Ovary (tissue), 9 donors: ENCODE data around the gene KLF16. TPM values are rescaled to one million over a fixed set of nuclear protein-coding genes. Genes with fewer than 3 reads are reported as not detected.
"Not testable (repeated sequence)": the region's sequence is repeated elsewhere in the genome, so short reads cannot be mapped to it uniquely, and the experiment has no call there.

Source experiments
- DNase-seq, 5 donors: peaks; one replicate each; pipeline ENCODE4 v3.0.0-alpha.2; 2019 to 2020
- H3K27ac ChIP-seq, 2 donors: fragments of 200-600 bp; one replicate each; pipeline versions ENCODE4 v1.5.1 to v1.8.0; 2019 to 2022
- H3K27me3 ChIP-seq: fragments of 200-600 bp; one replicate; pipeline ENCODE4 v1.8.0; 2022
- H3K36me3 ChIP-seq: fragments of 200-600 bp; sonication (generic); one replicate; pipeline ENCODE4 v1.5.1; 2019
- H3K4me1 ChIP-seq: one replicate; pipeline ENCODE4 v1.8.1; 2013; ENCODE audit warnings: mild to moderate bottlenecking, moderate library complexity; ENCODE audit not compliant: insufficient read depth
- H3K4me3 ChIP-seq: fragments of 200-600 bp; sonication (generic); one replicate; pipeline ENCODE4 v1.5.1; 2017
- H3K9me3 ChIP-seq, 2 donors: fragments of 200-600 bp in 1 of 2; sonication (generic) in 1 of 2; one replicate each; pipeline versions ENCODE4 v1.5.1 to v1.8.1; 2013 to 2019; ENCODE audit warnings: mild to moderate bottlenecking in 1 of 2, moderate library complexity in 1 of 2
- CTCF ChIP-seq, 3 donors: fragments of 450-650 bp in 2 of 3; fragments of 200-600 bp in 1 of 3; IDR thresholded peaks; one replicate each; pipeline versions ENCODE4 v1.5.1 to v1.8.0; 2016 to 2022; ENCODE audit warnings: antibody characterized with exemption in 3 of 3, mild to moderate bottlenecking in 1 of 3
- EP300 ChIP-seq: sonication (generic); formaldehyde crosslinking; IDR thresholded peaks from one replicate; pipeline ENCODE4 v1.6.1; 2017; ENCODE audit warnings: antibody characterized with exemption
- POLR2A ChIP-seq: fragments of 450-650 bp; IDR thresholded peaks from one replicate; pipeline ENCODE4 v1.6.1; 2017; ENCODE audit warnings: antibody characterized with exemption, mild to moderate bottlenecking, moderate library complexity
- WGBS, 3 donors: extraction: QIAGEN DNeasy Blood & Tissue Kit in 1 of 3; methylation state at CpG; one replicate each; pipeline versions ENCODE4 v1.1.5 to v1.1.7; 2013 to 2017; 5-methylcytosine and 5-hydroxymethylcytosine counted together
- intact Hi-C, 4 donors: fragments of 100-400 bp; cut with DNase I; formaldehyde crosslinking; loops; one replicate each; pipeline versions ENCODE4 v1.11.0 to v1.15.1; 2022 to 2023
- polyA plus RNA-seq, 2 donors: library from polyadenylated mRNA; stranded (reverse); fragments of 200-250 nt in 1 of 2; fragments of 350-450 nt in 1 of 2; fragmentation: Illumina TruSeq in 1 of 2; extraction: RNeasy Lipid Tissue Mini Kit (QIAGEN cat#74804) in 1 of 2; gene quantifications; one replicate each; pipeline ENCODE4 v1.2.3, GENCODE V29; 2013 to 2014
- total RNA-seq, 7 donors: library from RNA; depleted of rRNA in 2 of 7; stranded (reverse); fragments of >200 nt in 2 of 7; fragmentation: NEBNext Ultra II Directional in 3 of 7; extraction: Animal tissue kit (Norgen Biotek cat#: 25700) in 3 of 7; gene quantifications; one replicate each; pipeline versions ENCODE4 v1.1.0 to v1.2.4, GENCODE V29; 2016 to 2023
- donor health status: DM: no; HTN: no; CAD: no; lungs with moderate emphysema.
- donor health status: DM: no; HTN: no; CAD: no.
- donor health status: Bipolar disorder and iron deficiency.
- donor health status: DM: yes; HTN: yes; CAD: no.
- donor health status: DM: no; HTN: no; CAD: no.
- donor health status: DM: yes; HTN: yes; CAD: no.

The KLF16 gene
- total and polyA plus RNA-seq, 9 donors, result 0.63 to 26.6 (median 14.4) TPM

- 96 to 100% (median 100%) methylated on average over 1 of the region's 1 CpG for WGBS, 3 donors
- Histone ChIP-seq H3K9me3 (no peaks in the 10 kb centered on the region), H3K27ac (no peak overlapping the region), H3K4me1 (peaks cover 12% of the 10 kb centered on the region), H3K36me3 (no peaks in the 10 kb centered on the region), H3K27me3 (no peaks in the 10 kb centered on the region), H3K4me3 (no peak overlapping the region)
- no peak for TF ChIP-seq POLR2A
- TF ChIP-seq EP300, result no peak
- no peak for TF ChIP-seq CTCF (IDR thresholded peaks at IDR 0.05)
- no peak for DNase-seq
- intact Hi-C loops, result no loop called here
These were observed 26.5 kb upstream of the KLF16 start for GRCh38 chr19:1889907-1890306.

GRCh38 chr19:1888385-1888784 is 25.0 kb upstream of the KLF16 start:
- 78 to 90% (median 82%) methylated on average over 5 of the region's 5 CpGs for WGBS, 3 donors

GRCh38 chr19:1886360-1886759 is 23.0 kb upstream of the KLF16 start:
- Histone ChIP-seq H3K4me1 (peaks cover 29% of the 10 kb centered on the region), H3K27ac (peak overlapping the region in 1 of 2 donors; percentile 65)
- H3K9me3 ChIP-seq, H3K4me3 ChIP-seq, H3K36me3 ChIP-seq, H3K27me3 ChIP-seq, intact Hi-C loops: not testable (repeated sequence)
- peak in 1 of 5 donors; percentile 28 for DNase-seq
- WGBS, 3 donors, result 91 to 93% (median 92%) methylated on average over 15 of the region's 15 CpGs

More at GRCh38 chr19:1888385-1888784, 25.0 kb upstream of the KLF16 start:
- DNase-seq, result no peak
- Histone ChIP-seq H3K36me3 (no peaks in the 10 kb centered on the region), H3K4me1 (peaks cover 18% of the 10 kb centered on the region), H3K27me3 (no peaks in the 10 kb centered on the region), H3K27ac (no peak overlapping the region), H3K9me3 (no peaks in the 10 kb centered on the region), H3K4me3 (no peak overlapping the region)
- no peak for TF ChIP-seq POLR2A
- TF ChIP-seq EP300, result no peak
- TF ChIP-seq CTCF (IDR thresholded peaks at IDR 0.05), result no peak
- intact Hi-C loops, result no loop called here

- H3K36me3 ChIP-seq, H3K27me3 ChIP-seq, H3K9me3 ChIP-seq, intact Hi-C loops: not testable (repeated sequence)
- H3K4me1 ChIP-seq, result peaks cover 29% of the 10 kb centered on the region
- TF ChIP-seq EP300, result peak; percentile 16
- TF ChIP-seq POLR2A, result peak; percentile 72
- peak; percentile 91 to 98 (median 96) for DNase-seq
- peak within 1 kb of the TSS; percentile 42 to 65 for H3K27ac ChIP-seq
- 18 to 22% (median 21%) methylated on average over 38 to 46 of the region's 46 CpGs for WGBS, 3 donors
- peak within 1 kb of the TSS; percentile 85 for H3K4me3 ChIP-seq
These were observed 22.2 kb upstream of the KLF16 start, which contains the start of gene ABHD17A for GRCh38 chr19:1885398-1886119. Gene ABHD17A (minus strand): TSS chr19:1885496. CDS start chr19:1881566, 3,930 bp downstream.

GRCh38 chr19:1884719-1885334 is 21.4 kb upstream of the KLF16 start:
- peak in 1 of 5 donors; percentile 40 for DNase-seq
- Histone ChIP-seq H3K4me3 (peak overlapping the region; percentile 85), H3K27me3 (no peaks in the 10 kb centered on the region), H3K27ac (peak overlapping the region; percentile 42 to 43), H3K9me3 (no peaks in the 10 kb centered on the region), H3K4me1 (peaks cover 29% of the 10 kb centered on the region), H3K36me3 (no peaks in the 10 kb centered on the region)
- 0 to 1% (median 1%) methylated on average over 43 to 56 of the region's 56 CpGs for WGBS, 3 donors
- TF ChIP-seq EP300 (no peak), POLR2A (no peak), CTCF (IDR thresholded peaks at IDR 0.05) (no peak)
- intact Hi-C loops, result no loop called here
